K562 (cell line): Measurements from ENCODE around the gene CAMK2G. TPM values are rescaled to one million over a fixed set of nuclear protein-coding genes. Genes with fewer than 3 reads are reported as not detected.

Experiments used
- ARID1B ChIP-seq: fragments of 450-650 bp; IDR thresholded peaks from 2 replicates; pipeline ENCODE4 v1.6.1; 2016; ENCODE audit warnings: antibody characterized with exemption, mild to moderate bottlenecking, inconsistent platforms
- CEBPG ChIP-seq, 3 experiments: fragments of 200-800 bp in 1 of 3; sonication (Bioruptor generic) in 1 of 3; sonication (generic) in 1 of 3; formaldehyde crosslinking in 1 of 3; IDR thresholded peaks in 2 of 3; conservative IDR thresholded peaks in 1 of 3; 2 replicates each; pipeline versions ENCODE4 v1.6.1 to v1.8.0; 2016 to 2022; ENCODE audit warnings: missing compliant biosample characterization in 2 of 3, missing genetic modification characterization in 2 of 3, mild to moderate bottlenecking in 1 of 3, missing genetic modification reagents in 1 of 3
- ELF2 ChIP-seq: fragments of 250-450 bp; sonication (Bioruptor Pico); IDR thresholded peaks from 2 replicates; pipeline ENCODE4 v1.5.0; 2021; ENCODE audit warnings: mild to moderate bottlenecking
- FOXK1 ChIP-seq: sonication (generic); formaldehyde crosslinking; IDR thresholded peaks from 2 replicates; pipeline ENCODE4 v1.8.0; 2022; ENCODE audit warnings: missing genetic modification reagents, mild to moderate bottlenecking, borderline replicate concordance
- HDGF ChIP-seq: fragments of 450-650 bp; IDR thresholded peaks from 2 replicates; pipeline ENCODE4 v1.6.1; 2016
- HNRNPK ChIP-seq: fragments of 200-400 bp; formaldehyde crosslinking; IDR thresholded peaks from one replicate; pipeline ENCODE4 v1.6.1; 2018; ENCODE audit warnings: mild to moderate bottlenecking, low read depth, low read length; ENCODE audit not compliant: poor library complexity, severe bottlenecking
- HOXB6 ChIP-seq: fragments of 250-450 bp; sonication (Bioruptor Pico); IDR thresholded peaks from 2 replicates; pipeline ENCODE4 v1.5.1; 2022; ENCODE audit warnings: mild to moderate bottlenecking, borderline replicate concordance
- MTA1 ChIP-seq: fragments of 450-650 bp; IDR thresholded peaks from 2 replicates; pipeline ENCODE4 v1.6.1; 2017; ENCODE audit warnings: borderline replicate concordance
- NCOA6 ChIP-seq: fragments of 450-650 bp; IDR thresholded peaks from 2 replicates; pipeline ENCODE4 v1.6.1; 2017; ENCODE audit warnings: mild to moderate bottlenecking
- NFRKB ChIP-seq: fragments of 450-650 bp; IDR thresholded peaks from 2 replicates; pipeline ENCODE4 v1.6.1; 2016; ENCODE audit warnings: low read depth
- YBX1 ChIP-seq: fragments of 450-650 bp; IDR thresholded peaks from 2 replicates; pipeline ENCODE4 v1.7.1; 2016; ENCODE audit warnings: mild to moderate bottlenecking
- ZNF3 ChIP-seq: fragments of 250-450 bp; sonication (Bioruptor Pico); IDR thresholded peaks from 2 replicates; pipeline ENCODE4 v1.5.0; 2021; ENCODE audit warnings: mild to moderate bottlenecking, moderate library complexity
- ZNF41 ChIP-seq: fragments of 250-450 bp; sonication (Bioruptor Pico); conservative IDR thresholded peaks from 2 replicates; pipeline ENCODE4 v1.4.0; 2020; ENCODE audit warnings: mild to moderate bottlenecking
- ZZZ3 ChIP-seq: fragments of 450-650 bp; IDR thresholded peaks from 2 replicates; pipeline ENCODE4 v1.6.1; 2016; ENCODE audit warnings: antibody characterized with exemption, mild to moderate bottlenecking, moderate library complexity
- polyA plus RNA-seq, 8 experiments: library from polyadenylated mRNA; depleted of rRNA in 4 of 8; stranded (reverse) in 5 of 8; unstranded in 3 of 8; fragments of >200 nt; fragmentation: Nextera tagmentation in 2 of 8; fragmentation: Illumina TruSeq in 1 of 8; extraction: Ambion mirVana in 2 of 8; extraction: Trizol in 1 of 8; gene quantifications; 2 replicates each; pipeline versions ENCODE4 v1.2.1 to v1.2.3, GENCODE V29; 2011 to 2014; ENCODE audit warnings: inconsistent platforms in 1 of 8, missing spikeins in 1 of 8
- total RNA-seq, 7 experiments: library from RNA; depleted of rRNA in 6 of 7; stranded (reverse); fragments of >200 nt in 6 of 7; fragmentation: Illumina TruSeq in 2 of 7; extraction: Trizol in 2 of 7; gene quantifications; 2 replicates each; pipeline versions ENCODE4 v1.2.1 to v1.2.3, GENCODE V29; 2011 to 2021; ENCODE audit warnings: low replicate concordance in 1 of 7
- TF ChIP-seq, protein P1 (sequence below): fragments of 450-650 bp; IDR thresholded peaks from one replicate; pipeline ENCODE4 v1.6.1; 2018; ENCODE audit warnings: mild to moderate bottlenecking, moderate library complexity; ENCODE audit not compliant: partially characterized antibody
- TF ChIP-seq, protein P2 (sequence below): fragments of 450-650 bp; formaldehyde crosslinking; IDR thresholded peaks from 2 replicates; pipeline ENCODE4 v1.4.0; 2022; ENCODE audit warnings: mild to moderate bottlenecking, moderate library complexity
- TF ChIP-seq, protein P3 (sequence below): sonication (generic); formaldehyde crosslinking; IDR thresholded peaks from 2 replicates; pipeline ENCODE4 v1.5.0; 2020; ENCODE audit warnings: missing genetic modification reagents
- TF ChIP-seq, protein P4 (sequence below): IDR thresholded peaks from 2 replicates; pipeline ENCODE4 v1.6.1; 2011; ENCODE audit warnings: borderline replicate concordance, low read depth, mild to moderate bottlenecking, moderate library complexity, low read length; ENCODE audit not compliant: insufficient read depth, poor library complexity, severe bottlenecking
- TF ChIP-seq, protein P5 (sequence below), 2 experiments: fragments of 450-650 bp in 1 of 2; sonication (generic) in 1 of 2; formaldehyde crosslinking; conservative IDR thresholded peaks; 2 replicates each; pipeline versions ENCODE4 v1.4.0 to v1.8.1; 2020 to 2022; ENCODE audit warnings: mild to moderate bottlenecking in 1 of 2, missing genetic modification reagents in 1 of 2

Gene CAMK2G
- total and polyA plus RNA-seq, 9 of the 15 experiments (the other 6 are each of a cell fraction or from before 2014, with no cell fraction given), result 9.0 to 37.9 (median 32.6) TPM

DNA sequence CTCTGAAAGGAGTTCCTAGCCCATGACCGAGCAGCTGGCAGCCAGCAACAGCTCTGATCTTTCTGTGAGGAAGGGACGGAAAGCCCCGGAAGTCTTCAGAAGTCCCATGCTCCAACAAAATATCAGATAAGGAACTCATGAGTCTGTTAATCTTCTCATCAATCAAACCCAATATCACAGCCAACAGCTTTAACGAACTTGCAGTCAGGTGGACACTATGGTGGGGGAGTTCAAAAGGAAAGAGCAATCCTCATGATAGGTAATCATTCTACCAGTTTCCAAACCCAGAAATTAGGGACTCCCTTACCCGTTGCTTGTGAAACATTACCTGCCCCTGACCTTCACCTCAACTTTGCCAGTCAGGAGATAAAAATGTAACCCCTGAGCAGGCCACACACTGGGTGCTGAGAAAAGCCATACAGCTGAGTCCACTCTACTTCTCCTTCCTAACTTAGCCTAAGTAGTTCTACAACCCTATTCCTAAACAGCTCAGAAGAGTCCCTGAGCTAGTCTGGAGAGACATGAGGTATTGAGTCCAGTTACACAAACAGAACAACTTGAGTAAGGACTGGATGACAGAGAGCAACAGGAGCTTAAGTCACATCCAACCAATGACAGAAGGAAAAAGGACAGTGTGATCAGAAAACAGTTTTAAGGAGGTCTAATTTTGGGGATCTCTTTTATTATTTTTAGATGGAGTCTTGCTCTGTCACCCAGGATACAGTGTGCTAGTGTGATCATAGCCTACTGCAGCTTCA is 65.1 kb downstream of the CAMK2G start (continued):
- TF ChIP-seq, protein P1, sequence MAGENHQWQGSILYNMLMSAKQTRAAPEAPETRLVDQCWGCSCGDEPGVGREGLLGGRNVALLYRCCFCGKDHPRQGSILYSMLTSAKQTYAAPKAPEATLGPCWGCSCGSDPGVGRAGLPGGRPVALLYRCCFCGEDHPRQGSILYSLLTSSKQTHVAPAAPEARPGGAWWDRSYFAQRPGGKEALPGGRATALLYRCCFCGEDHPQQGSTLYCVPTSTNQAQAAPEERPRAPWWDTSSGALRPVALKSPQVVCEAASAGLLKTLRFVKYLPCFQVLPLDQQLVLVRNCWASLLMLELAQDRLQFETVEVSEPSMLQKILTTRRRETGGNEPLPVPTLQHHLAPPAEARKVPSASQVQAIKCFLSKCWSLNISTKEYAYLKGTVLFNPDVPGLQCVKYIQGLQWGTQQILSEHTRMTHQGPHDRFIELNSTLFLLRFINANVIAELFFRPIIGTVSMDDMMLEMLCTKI, result no peak
- no peak for TF ChIP-seq FOXK1 (CRISPR knock-in tag)
- no peak for TF ChIP-seq YBX1
- TF ChIP-seq MTA1, result no peak
- TF ChIP-seq HNRNPK, result no peak
- no peak for TF ChIP-seq HDGF
- TF ChIP-seq ARID1B, result peak; percentile 68
- TF ChIP-seq, protein P2, sequence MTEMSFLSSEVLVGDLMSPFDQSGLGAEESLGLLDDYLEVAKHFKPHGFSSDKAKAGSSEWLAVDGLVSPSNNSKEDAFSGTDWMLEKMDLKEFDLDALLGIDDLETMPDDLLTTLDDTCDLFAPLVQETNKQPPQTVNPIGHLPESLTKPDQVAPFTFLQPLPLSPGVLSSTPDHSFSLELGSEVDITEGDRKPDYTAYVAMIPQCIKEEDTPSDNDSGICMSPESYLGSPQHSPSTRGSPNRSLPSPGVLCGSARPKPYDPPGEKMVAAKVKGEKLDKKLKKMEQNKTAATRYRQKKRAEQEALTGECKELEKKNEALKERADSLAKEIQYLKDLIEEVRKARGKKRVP (CRISPR knock-in tag), result no peak
- TF ChIP-seq, protein P3, sequence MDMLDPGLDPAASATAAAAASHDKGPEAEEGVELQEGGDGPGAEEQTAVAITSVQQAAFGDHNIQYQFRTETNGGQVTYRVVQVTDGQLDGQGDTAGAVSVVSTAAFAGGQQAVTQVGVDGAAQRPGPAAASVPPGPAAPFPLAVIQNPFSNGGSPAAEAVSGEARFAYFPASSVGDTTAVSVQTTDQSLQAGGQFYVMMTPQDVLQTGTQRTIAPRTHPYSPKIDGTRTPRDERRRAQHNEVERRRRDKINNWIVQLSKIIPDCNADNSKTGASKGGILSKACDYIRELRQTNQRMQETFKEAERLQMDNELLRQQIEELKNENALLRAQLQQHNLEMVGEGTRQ (CRISPR knock-in tag), result no peak
- TF ChIP-seq NFRKB, result no peak
- TF ChIP-seq ZNF3 (CRISPR knock-in tag), result no peak
- TF ChIP-seq, protein P4, sequence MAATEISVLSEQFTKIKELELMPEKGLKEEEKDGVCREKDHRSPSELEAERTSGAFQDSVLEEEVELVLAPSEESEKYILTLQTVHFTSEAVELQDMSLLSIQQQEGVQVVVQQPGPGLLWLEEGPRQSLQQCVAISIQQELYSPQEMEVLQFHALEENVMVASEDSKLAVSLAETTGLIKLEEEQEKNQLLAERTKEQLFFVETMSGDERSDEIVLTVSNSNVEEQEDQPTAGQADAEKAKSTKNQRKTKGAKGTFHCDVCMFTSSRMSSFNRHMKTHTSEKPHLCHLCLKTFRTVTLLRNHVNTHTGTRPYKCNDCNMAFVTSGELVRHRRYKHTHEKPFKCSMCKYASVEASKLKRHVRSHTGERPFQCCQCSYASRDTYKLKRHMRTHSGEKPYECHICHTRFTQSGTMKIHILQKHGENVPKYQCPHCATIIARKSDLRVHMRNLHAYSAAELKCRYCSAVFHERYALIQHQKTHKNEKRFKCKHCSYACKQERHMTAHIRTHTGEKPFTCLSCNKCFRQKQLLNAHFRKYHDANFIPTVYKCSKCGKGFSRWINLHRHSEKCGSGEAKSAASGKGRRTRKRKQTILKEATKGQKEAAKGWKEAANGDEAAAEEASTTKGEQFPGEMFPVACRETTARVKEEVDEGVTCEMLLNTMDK, result no peak
- no peak for TF ChIP-seq CEBPG (CRISPR knock-in tag; IDR thresholded peaks at IDR 0.05)
- TF ChIP-seq CEBPG (tag; conservative IDR thresholded peaks at IDR 0.05 in 1 of 2, IDR thresholded peaks at IDR 0.05 in 1 of 2), result no peak
- 0 out of 2 replicates have a peak, but pooled peaks have one; percentile 6 for TF ChIP-seq ZNF41
- TF ChIP-seq HOXB6 (CRISPR knock-in tag), result no peak
- TF ChIP-seq ZZZ3, result no peak
- TF ChIP-seq, protein P5, sequence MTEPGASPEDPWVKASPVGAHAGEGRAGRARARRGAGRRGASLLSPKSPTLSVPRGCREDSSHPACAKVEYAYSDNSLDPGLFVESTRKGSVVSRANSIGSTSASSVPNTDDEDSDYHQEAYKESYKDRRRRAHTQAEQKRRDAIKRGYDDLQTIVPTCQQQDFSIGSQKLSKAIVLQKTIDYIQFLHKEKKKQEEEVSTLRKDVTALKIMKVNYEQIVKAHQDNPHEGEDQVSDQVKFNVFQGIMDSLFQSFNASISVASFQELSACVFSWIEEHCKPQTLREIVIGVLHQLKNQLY (CRISPR knock-in tag; conservative IDR thresholded peaks at IDR 0.05), result no peak
- TF ChIP-seq ELF2 (CRISPR knock-in tag), result peak; percentile 39; the same call in 1 of the 2 replicates
- TF ChIP-seq NCOA6, result no peak
